Measurements from ENCODE around the gene MGRN1. TPM values are rescaled to one million over a fixed set of nuclear protein-coding genes. Genes with fewer than 3 reads are reported as not detected.

The MGRN1 gene
- total RNA-seq, 2 experiments from 2014 or later, result 72.7 to 73.2 TPM

DNA sequence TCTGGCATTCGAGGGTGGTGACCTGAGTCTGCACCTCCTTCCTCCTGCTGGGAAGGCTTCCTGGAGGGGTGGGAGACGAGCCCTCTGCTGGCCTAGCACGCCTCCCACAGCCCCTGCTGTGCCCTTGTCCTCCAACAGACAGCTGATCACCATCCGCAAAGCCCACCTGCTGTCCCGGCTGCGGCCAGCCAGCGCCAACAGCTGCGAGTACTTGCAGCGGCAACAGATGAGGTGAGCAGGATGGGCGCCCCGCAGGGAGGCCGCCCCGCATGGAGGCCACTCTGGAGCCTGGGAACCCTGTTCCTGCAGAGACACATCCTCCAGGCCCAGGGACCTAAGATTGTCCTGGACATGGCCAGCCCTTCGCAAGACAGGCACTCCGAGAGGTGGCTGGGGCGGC lies 31.5 kb upstream of the MGRN1 start:
- intact Hi-C loops (cut with micrococcal nuclease), result no loop called here
- H3K9me3 Mint-ChIP-seq, result peaks cover 2% of the 10 kb centered on the region
- no peak overlapping the region for H3K4me3 Mint-ChIP-seq
- H3K27ac Mint-ChIP-seq, result no peak overlapping the region
- no peaks in the 10 kb centered on the region for H3K27me3 Mint-ChIP-seq
- CTCF ChIA-PET, result no interaction called here
- POLR2A ChIA-PET, result no interaction called here
- no peak for DNase-seq
- H3K36me3 Mint-ChIP-seq, result no peaks in the 10 kb centered on the region
- no peaks in the 10 kb centered on the region for H3K4me1 Mint-ChIP-seq (ENCODE audit: low read depth)

DNA sequence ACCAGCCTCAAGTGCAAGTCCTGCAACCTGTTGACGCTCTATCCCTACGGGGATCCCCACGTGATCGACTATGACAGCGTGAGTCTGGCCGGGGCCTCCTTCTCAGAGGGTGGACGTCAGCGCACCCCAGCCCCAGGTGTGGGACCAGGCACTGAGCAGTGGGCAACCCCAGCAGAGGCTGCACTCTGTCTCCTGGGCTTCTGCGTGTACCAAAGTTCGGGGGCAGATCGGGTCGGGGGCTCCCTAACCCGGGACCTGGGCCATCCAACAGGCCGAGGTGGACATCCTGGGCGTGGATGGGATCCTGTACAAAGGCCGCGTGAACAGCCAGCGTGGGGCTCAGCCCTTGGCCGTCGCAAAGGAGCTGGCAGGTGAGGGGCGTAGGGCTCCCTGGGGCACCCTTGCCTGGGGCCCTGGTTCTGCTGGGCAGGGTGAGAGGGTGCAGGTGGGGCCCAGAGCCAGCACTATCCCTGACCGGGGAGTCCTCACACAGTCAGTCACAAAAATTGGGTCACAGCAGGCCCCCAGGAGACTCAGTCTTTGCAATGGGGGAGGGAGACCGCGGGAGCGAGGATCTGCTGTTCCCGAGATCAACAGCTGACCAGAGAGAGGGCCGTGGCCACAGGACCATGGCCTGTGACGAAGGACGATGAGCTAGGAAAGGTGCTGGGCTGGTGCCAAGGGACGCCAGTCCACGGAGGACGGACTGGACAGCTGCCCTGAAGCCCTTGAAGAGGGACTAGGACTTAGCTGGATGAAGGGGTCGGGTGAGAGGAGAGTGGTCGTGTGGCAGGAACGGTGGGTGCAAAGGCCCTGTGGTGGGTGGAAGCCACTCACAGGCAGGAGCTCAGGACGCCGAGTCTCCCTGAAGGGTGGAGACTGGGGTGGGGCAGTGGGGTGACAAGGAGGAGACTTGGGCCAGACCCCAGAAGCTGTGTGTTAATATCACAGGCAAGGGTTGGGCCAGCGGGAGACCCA lies 29.9 kb upstream of the MGRN1 start:
- ChIA-PET POLR2A (no interaction called here), CTCF (interaction anchor here (0.6 to 1.2 kb wide), 2 partner anchors 9 to 89 kb away, joined by 3 to 4 read pairs; no protein-coding TSS in a partner anchor)
- Mint-ChIP-seq H3K4me3 (no peak overlapping the region), H3K27me3 (no peaks in the 10 kb centered on the region), H3K4me1 (ENCODE audit: low read depth) (no peaks in the 10 kb centered on the region), H3K36me3 (no peaks in the 10 kb centered on the region), H3K27ac (no peak overlapping the region), H3K9me3 (no peaks in the 10 kb centered on the region)
- DNase-seq, result no peak
- intact Hi-C loops (cut with micrococcal nuclease), result no loop called here

DNA sequence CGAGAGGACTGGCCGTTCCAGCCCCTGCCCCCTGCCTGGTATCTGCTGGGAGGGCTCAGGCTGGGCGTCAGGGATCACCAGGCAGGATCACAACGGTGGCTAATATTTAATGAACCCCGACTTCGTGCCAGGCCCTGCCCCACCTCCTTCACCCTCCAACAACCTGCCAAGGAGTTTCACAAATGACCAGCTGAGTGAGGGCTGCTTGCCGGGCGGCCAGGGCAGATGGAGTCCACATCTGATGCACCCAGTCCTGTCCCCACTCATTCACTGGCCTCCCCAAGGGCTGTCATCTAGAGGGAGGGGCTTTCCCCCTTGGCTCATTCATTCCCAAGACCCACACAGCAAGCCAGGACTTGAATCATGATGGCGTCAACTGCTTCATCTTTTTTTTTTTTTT lies 27.5 kb upstream of the MGRN1 start:
- Mint-ChIP-seq H3K36me3 (no peaks in the 10 kb centered on the region), H3K27me3 (no peaks in the 10 kb centered on the region), H3K4me1 (ENCODE audit: low read depth) (no peaks in the 10 kb centered on the region), H3K27ac (no peak overlapping the region), H3K4me3 (no peak overlapping the region), H3K9me3 (no peaks in the 10 kb centered on the region)
- intact Hi-C loops (cut with micrococcal nuclease), result no loop called here
- ChIA-PET POLR2A (no interaction called here), CTCF (interaction anchor here (0.7 to 1.1 kb wide), 2 partner anchors 9 to 131 kb away, joined by 3 read pairs; no protein-coding TSS in a partner anchor)
- no peak for DNase-seq

DNA sequence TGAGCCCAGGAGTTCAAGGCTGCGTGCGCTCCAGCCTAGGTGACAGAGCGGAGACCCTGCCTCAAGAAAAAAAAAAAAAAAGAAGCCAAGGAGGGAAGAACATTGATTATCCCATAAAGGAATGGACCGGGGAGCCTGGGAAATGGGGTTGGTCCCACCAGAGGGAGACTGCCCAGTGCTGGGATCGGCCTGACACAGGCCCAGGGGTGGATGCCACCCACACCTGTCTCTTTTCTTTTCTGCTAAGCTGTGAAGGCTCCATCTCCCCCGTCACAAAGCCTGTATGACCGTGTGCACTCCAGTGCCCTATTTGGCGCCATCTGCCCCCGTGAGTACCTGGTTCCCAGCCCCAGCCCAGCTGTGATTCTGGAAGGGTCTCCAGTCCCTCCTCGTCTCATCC lies 25.6 kb upstream of the MGRN1 start:
- CTCF ChIA-PET, result interaction anchor here (0.9 kb wide), 2 partner anchors 13 to 49 kb away, joined by 3 to 4 read pairs; no protein-coding TSS in a partner anchor
- Mint-ChIP-seq H3K4me3 (no peak overlapping the region), H3K9me3 (no peaks in the 10 kb centered on the region), H3K27ac (no peak overlapping the region), H3K36me3 (no peaks in the 10 kb centered on the region), H3K4me1 (ENCODE audit: low read depth) (no peaks in the 10 kb centered on the region), H3K27me3 (no peaks in the 10 kb centered on the region)
- intact Hi-C loops (cut with micrococcal nuclease), result no loop called here
- POLR2A ChIA-PET, result no interaction called here
- DNase-seq, result no peak

DNA sequence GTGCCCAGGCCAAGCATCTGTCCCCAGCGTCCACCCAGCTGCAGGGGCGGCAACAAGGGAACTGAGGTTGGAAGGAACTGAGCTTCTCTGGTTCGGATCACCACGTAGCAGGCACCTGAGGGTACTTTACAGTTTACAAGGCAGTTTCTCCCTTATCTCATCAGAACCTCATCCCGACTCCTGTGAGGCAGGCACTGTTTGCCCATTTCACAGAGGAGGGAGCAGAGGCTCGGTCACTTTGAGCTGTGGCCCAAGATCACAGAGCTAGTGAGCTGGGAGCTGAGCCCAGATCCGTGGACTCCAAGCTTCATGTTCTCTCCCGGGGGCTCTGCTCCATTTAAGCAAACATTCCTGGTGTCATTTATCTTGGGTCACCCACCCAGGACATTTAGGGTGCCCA lies 25.1 kb upstream of the MGRN1 start:
- H3K27me3 Mint-ChIP-seq, result no peaks in the 10 kb centered on the region
- H3K27ac Mint-ChIP-seq, result no peak overlapping the region
- DNase-seq, result no peak
- no peaks in the 10 kb centered on the region for H3K9me3 Mint-ChIP-seq
- ChIA-PET CTCF (interaction anchor here (0.9 kb wide), 2 partner anchors 13 to 49 kb away, joined by 3 to 4 read pairs; no protein-coding TSS in a partner anchor), POLR2A (no interaction called here)
- H3K4me3 Mint-ChIP-seq, result no peak overlapping the region
- no peaks in the 10 kb centered on the region for H3K4me1 Mint-ChIP-seq (ENCODE audit: low read depth)
- H3K36me3 Mint-ChIP-seq, result no peaks in the 10 kb centered on the region
- intact Hi-C loops (cut with micrococcal nuclease), result no loop called here

DNA sequence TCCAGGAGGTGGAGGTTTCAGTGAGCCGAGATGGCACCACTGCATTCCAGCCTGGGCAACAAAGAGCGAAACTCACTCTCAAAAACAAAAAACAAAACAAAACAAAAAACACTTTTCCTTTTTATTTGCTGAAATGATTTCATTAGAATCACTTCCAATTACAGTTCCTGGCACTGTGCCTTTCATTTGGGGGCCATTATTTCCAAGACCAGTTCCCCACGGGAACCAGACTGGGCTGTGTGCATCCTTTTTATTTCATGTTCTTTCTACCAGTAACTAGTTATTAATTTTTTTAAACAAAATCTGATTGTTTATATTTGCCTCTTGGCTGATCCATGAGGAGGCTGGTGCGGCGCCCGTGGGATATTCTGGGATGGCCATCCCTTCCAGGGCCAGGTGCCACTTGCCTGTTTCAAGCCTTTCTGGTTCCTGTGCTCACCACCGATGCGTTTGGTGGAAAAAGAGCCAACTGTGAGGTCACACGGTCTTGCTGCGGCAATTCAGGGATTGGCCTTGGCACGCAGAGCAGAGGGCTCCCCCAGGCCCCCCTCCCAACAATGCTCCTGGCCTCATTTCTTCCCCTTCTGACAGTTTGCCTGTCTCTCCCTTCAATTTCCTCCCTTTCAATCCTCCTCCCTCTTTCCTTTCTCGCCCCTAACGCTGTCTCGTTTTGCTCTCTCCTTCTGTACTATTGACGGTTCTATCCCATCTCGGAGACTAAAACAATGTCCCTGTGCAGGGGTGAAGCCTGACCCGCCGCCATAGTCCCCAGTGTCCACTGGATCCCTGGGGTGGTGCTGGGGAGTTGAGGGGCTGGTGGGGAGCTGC lies 23.4 kb upstream of the MGRN1 start:
- Mint-ChIP-seq H3K4me3 (no peak overlapping the region), H3K9me3 (no peaks in the 10 kb centered on the region), H3K4me1 (ENCODE audit: low read depth) (no peaks in the 10 kb centered on the region), H3K36me3 (no peaks in the 10 kb centered on the region), H3K27me3 (no peaks in the 10 kb centered on the region), H3K27ac (no peak overlapping the region)
- ChIA-PET CTCF (no interaction called here), POLR2A (no interaction called here)
- intact Hi-C loops (cut with micrococcal nuclease), result no loop called here
- no peak for DNase-seq

DNA sequence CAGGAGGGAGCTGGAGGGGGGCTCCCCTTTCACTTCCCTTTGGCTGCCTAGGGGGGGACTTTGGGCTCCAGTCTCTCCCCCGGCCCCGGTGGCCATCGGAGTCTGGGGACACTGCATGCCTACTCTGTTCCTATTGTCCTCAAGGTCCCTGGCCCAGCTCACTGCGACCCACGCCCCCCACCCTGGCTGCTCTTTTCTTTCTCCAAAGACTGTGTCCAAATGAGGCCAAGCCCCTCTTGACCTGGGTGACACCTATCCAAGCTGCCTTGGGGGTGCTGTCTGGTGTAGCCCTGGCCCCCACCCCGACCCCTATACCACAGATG lies 22.8 kb upstream of the MGRN1 start:
- ChIA-PET CTCF (no interaction called here), POLR2A (no interaction called here)
- intact Hi-C loops (cut with micrococcal nuclease), result no loop called here
- H3K4me3 Mint-ChIP-seq, result no peak overlapping the region
- no peaks in the 10 kb centered on the region for H3K36me3 Mint-ChIP-seq
- no peak for DNase-seq
- H3K27me3 Mint-ChIP-seq, result no peaks in the 10 kb centered on the region
- H3K4me1 Mint-ChIP-seq (ENCODE audit: low read depth), result no peaks in the 10 kb centered on the region
- H3K9me3 Mint-ChIP-seq, result no peaks in the 10 kb centered on the region
- no peak overlapping the region for H3K27ac Mint-ChIP-seq

DNA sequence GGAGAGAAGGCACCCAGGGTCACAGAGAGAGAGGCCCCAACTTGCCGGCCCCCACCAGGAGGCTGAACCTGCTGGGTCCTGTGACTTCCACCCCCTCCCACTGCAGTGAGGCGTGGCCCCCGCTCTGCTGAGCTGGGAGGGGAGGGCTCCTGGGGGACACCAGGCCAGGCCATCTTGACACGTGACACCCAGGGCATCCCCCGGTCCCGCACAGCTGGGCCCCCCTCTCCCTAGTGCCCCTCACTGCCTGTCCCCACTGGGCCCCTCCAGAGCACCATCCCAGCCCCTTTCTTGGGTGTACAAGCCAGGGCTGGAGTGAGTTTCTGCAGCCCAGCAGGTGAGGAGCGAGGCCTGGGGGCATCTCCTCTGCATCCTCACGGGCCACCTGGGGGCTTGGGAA lies 22.3 kb upstream of the MGRN1 start:
- Mint-ChIP-seq H3K4me1 (ENCODE audit: low read depth) (no peaks in the 10 kb centered on the region), H3K4me3 (no peak overlapping the region), H3K9me3 (no peaks in the 10 kb centered on the region), H3K27me3 (no peaks in the 10 kb centered on the region), H3K27ac (no peak overlapping the region), H3K36me3 (no peaks in the 10 kb centered on the region)
- POLR2A ChIA-PET, result no interaction called here
- no peak for DNase-seq
- intact Hi-C loops (cut with micrococcal nuclease), result no loop called here
- CTCF ChIA-PET, result no interaction called here

DNA sequence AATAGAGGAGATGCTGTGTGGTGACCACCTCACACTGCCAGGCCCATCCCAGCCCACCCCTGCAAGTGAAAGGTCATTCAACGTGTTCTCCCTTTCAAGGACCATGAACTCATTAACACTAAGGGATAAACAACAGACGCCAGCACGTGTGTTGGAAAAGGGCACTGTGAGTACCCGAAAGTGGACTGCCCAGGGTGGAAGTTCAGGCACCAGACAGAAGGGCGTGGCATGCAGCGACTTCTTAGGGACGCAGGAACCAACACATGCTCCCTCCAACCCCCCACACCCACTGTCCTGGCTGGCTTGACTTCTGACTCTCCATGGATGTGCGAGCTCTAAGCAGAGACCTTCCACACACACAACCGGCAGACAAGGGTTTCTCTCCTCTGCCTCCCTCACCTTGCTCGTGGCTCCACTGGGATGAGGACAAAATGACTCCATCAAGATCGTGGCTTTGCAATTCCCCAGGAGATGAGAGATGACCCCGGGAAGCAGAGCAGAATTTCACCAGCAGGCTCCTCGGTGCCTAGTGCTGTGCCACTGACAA lies 20.9 kb upstream of the MGRN1 start:
- no peaks in the 10 kb centered on the region for H3K4me1 Mint-ChIP-seq (ENCODE audit: low read depth)
- intact Hi-C loops (cut with micrococcal nuclease), result no loop called here
- POLR2A ChIA-PET, result no interaction called here
- no peaks in the 10 kb centered on the region for H3K27me3 Mint-ChIP-seq
- H3K9me3 Mint-ChIP-seq, result no peaks in the 10 kb centered on the region
- no peak for DNase-seq
- CTCF ChIA-PET, result interaction anchor here (0.6 kb wide), 1 partner anchor 13 kb away, joined by 3 read pairs; no protein-coding TSS in a partner anchor
- H3K36me3 Mint-ChIP-seq, result no peaks in the 10 kb centered on the region
- H3K4me3 Mint-ChIP-seq, result no peak overlapping the region
- H3K27ac Mint-ChIP-seq, result no peak overlapping the region

DNA sequence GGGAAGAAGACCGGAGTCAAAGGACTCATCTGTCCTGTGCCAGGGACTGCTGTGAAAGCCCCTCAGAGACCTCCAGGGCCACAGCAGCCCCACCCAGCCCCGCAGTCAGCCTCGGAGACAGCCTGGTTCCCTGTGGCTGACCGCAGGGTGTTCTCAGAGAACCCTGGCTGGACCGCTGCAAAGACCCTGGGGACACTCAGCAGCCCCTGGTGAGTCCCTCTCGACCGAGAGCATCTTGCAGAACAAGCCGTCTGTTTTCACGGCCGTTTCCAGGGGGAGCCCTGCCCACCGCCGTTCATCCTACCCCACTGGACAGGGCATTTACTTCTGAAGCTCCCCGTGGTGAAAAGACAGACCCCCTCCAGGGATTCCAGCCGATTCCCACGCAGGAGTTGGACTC lies 20.2 kb upstream of the MGRN1 start:
- POLR2A ChIA-PET, result no interaction called here

DNA sequence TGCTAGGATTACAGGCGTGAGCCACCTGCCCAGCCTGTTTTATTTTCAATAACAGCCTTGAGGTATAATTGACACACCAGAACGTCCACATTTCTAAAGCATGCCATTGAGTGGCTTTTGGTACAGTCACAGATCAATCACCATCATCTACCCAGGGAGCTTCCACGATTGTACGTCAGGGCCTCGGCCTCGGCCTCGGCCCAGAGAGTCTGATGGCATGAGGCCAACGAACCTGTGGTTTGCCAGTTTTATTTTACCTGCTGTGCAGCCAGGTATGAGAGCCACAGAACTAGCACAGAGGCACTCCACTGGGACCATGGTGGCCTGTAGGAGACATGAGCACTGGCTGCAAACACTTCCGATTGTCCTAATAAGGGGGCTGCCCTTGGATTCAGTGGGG lies 18.3 kb upstream of the MGRN1 start:
- H3K27me3 Mint-ChIP-seq, result no peaks in the 10 kb centered on the region
- no peaks in the 10 kb centered on the region for H3K4me1 Mint-ChIP-seq (ENCODE audit: low read depth)
- intact Hi-C loops (cut with micrococcal nuclease), result no loop called here
- no peak overlapping the region for H3K4me3 Mint-ChIP-seq
- no peak overlapping the region for H3K27ac Mint-ChIP-seq
- no peak for DNase-seq
- H3K36me3 Mint-ChIP-seq, result no peaks in the 10 kb centered on the region
- H3K9me3 Mint-ChIP-seq, result no peaks in the 10 kb centered on the region
- ChIA-PET CTCF (interaction anchor here (1.2 to 1.6 kb wide), 2 partner anchors 9 to 20 kb away, joined by 3 read pairs; no protein-coding TSS in a partner anchor), POLR2A (no interaction called here)

More for the DNA sequence above, 20.2 kb upstream of the MGRN1 start:
- H3K27me3 Mint-ChIP-seq, result no peaks in the 10 kb centered on the region
- no peak for DNase-seq
- H3K36me3 Mint-ChIP-seq, result no peaks in the 10 kb centered on the region
- no peak overlapping the region for H3K4me3 Mint-ChIP-seq
- intact Hi-C loops (cut with micrococcal nuclease), result no loop called here
- no peaks in the 10 kb centered on the region for H3K4me1 Mint-ChIP-seq (ENCODE audit: low read depth)
- CTCF ChIA-PET, result no interaction called here
- no peaks in the 10 kb centered on the region for H3K9me3 Mint-ChIP-seq
- no peak overlapping the region for H3K27ac Mint-ChIP-seq

Measured in activated CD4-positive, alpha-beta memory T cell treated with anti-CD3 and anti-CD28 coated beads for 36 hours (primary cell).